ENCODE data around the gene ZZZ3.

- TF ChIP-seq ZFP3 (CRISPR knock-in tag; IDR thresholded peaks at IDR 0.05): no peak
- TF ChIP-seq ZFP30 (CRISPR knock-in tag; IDR thresholded peaks at IDR 0.05): no peak
- no peak for TF ChIP-seq TSHZ2 (CRISPR knock-in tag; IDR thresholded peaks at IDR 0.05)
Measured at GRCh38 chr1:77683160-77684148, 996 bp upstream of the ZZZ3 start.

Measured in SK-N-SH treated with all-trans-retinoic acid at 6 μM for 48 hours (cell line).